Activated CD4-positive, CD25-positive, alpha-beta regulatory T cell treated with anti-CD3 and anti-CD28 coated beads, Interleukin-2, amount 50 U/mL, for 72 hours (primary cell): ENCODE measurements around the gene LRRC8E.
"Not testable (repeated sequence)": the region's sequence is repeated elsewhere in the genome, so short reads cannot be mapped to it uniquely, and the experiment has no call there.

ENCODE experiments used
- DNase-seq: peaks from one replicate; pipeline ENCODE4 v3.0.0; 2021

LRRC8E gene

GRCh38 chr19:7921967-7922835 lies 33.9 kb downstream of the LRRC8E start:
- DNase-seq, result no peak

- no peak for DNase-seq
These were observed 34.5 kb downstream of the LRRC8E start for GRCh38 chr19:7922836-7923195.

- no peak for DNase-seq
These were observed 35.2 kb downstream of the LRRC8E start for GRCh38 chr19:7923295-7924191.

GRCh38 chr19:7924241-7924640 lies 35.9 kb downstream of the LRRC8E start:
- no peak for DNase-seq

GRCh38 chr19:7924651-7925170 lies 36.4 kb downstream of the LRRC8E start:
- DNase-seq, result no peak

GRCh38 chr19:7925171-7925851 lies 37.0 kb downstream of the LRRC8E start:
- DNase-seq, result peak; percentile 75

- peak; percentile 76 for DNase-seq
These were observed 37.9 kb downstream of the LRRC8E start, which contains the start of gene CTXN1 for GRCh38 chr19:7926021-7926726. Gene CTXN1 (minus strand): TSS chr19:7926135. CDS start chr19:7925538, 597 bp downstream.

GRCh38 chr19:7926727-7927604 lies 38.7 kb downstream of the LRRC8E start:
- no peak for DNase-seq

- DNase-seq, result no peak
These were observed 39.5 kb downstream of the LRRC8E start for GRCh38 chr19:7927605-7928333.

GRCh38 chr19:7928334-7928706 lies 40.0 kb downstream of the LRRC8E start:
- DNase-seq, result no peak

- peak; percentile 56 for DNase-seq
These were observed 40.7 kb downstream of the LRRC8E start for GRCh38 chr19:7928741-7929701.

- DNase-seq, result not testable (repeated sequence)
These were observed 41.7 kb downstream of the LRRC8E start for GRCh38 chr19:7930030-7930429.

GRCh38 chr19:7930765-7931164 lies 42.5 kb downstream of the LRRC8E start:
- DNase-seq, result no peak

- DNase-seq, result no peak
These were observed 43.1 kb downstream of the LRRC8E start for GRCh38 chr19:7931221-7932061.

GRCh38 chr19:7932276-7932929 lies 44.1 kb downstream of the LRRC8E start:
- no peak for DNase-seq

- DNase-seq, result no peak
These were observed 44.6 kb downstream of the LRRC8E start for GRCh38 chr19:7932930-7933300.

GRCh38 chr19:7933411-7933810 lies 45.1 kb downstream of the LRRC8E start:
- no peak for DNase-seq
